ENCODE results near the gene KLK2.

DNA sequence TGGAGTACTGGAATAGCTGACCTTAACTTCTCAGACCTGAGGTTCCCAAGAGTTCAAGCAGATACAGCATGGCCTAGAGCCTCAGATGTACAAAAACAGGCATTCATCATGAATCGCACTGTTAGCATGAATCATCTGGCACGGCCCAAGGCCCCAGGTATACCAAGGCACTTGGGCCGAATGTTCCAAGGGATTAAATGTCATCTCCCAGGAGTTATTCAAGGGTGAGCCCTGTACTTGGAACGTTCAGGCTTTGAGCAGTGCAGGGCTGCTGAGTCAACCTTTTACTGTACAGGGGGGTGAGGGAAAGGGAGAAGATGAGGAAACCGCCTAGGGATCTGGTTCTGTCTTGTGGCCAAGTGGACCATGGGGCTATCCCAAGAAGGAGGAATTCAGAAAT, 12.2 kb upstream of the KLK2 start:
- TF ChIP-seq, protein P1, sequence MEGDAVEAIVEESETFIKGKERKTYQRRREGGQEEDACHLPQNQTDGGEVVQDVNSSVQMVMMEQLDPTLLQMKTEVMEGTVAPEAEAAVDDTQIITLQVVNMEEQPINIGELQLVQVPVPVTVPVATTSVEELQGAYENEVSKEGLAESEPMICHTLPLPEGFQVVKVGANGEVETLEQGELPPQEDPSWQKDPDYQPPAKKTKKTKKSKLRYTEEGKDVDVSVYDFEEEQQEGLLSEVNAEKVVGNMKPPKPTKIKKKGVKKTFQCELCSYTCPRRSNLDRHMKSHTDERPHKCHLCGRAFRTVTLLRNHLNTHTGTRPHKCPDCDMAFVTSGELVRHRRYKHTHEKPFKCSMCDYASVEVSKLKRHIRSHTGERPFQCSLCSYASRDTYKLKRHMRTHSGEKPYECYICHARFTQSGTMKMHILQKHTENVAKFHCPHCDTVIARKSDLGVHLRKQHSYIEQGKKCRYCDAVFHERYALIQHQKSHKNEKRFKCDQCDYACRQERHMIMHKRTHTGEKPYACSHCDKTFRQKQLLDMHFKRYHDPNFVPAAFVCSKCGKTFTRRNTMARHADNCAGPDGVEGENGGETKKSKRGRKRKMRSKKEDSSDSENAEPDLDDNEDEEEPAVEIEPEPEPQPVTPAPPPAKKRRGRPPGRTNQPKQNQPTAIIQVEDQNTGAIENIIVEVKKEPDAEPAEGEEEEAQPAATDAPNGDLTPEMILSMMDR (IDR thresholded peaks at IDR 0.05): no peak
- TF ChIP-seq POLR2A (IDR thresholded peaks at IDR 0.05): no peak
